Hindlimb muscle (tissue), 1 donor: ENCODE results near the gene ACTR5. TPM values are rescaled to one million over a fixed set of nuclear protein-coding genes. Genes with fewer than 3 reads are reported as not detected.
A peak's percentile ranks its signal among the peaks of the same experiment; 100 is the strongest.

ENCODE experiments used
- DNase-seq: peaks from one replicate; pipeline ENCODE4 v3.0.0-alpha.2; 2013
- polyA plus RNA-seq: library from polyadenylated mRNA; unstranded; fragments of 120-200 nt; gene quantifications from one replicate; pipeline ENCODE4 v1.2.1, GENCODE V29; 2013; ENCODE audit not compliant: insufficient read length

The ACTR5 gene
- 6.9 TPM for polyA plus RNA-seq

DNA sequence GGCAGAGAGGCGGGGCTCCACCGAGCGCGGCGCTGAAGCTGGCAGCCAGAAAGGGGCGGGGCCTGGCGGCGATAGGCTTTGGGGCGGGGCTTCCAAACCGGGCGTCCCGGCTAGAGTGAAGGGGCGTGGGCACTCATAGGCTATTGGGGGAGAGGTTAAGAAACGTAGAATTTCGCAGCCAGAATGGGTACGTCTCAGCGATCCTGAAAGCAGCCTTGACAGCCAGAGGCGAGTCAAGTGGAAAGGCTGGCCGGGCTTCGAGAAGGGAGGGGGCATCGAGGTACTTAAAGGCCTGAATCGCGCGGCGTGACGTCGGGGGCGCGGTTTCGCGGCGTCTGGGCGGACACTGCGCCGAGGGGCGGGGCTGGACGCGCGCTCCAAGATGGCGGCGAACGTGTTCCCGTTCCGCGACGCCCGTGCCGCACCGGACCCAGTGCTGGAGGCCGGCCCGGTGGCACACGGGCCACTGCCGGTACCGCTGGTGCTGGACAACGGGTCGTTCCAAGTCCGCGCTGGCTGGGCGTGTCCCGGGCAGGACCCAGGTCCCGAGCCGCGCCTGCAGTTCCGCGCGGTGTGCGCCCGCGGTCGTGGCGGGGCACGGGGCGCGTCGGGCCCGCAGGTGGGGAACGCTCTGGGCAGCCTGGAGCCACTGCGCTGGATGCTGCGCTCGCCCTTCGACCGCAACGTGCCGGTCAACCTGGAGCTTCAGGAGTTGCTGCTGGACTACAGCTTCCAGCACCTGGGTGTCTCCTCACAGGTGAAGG lies at the start of gene ACTR5:
Gene ACTR5 (plus strand): TSS at position 364 of the 764 bp plus-strand sequence. CDS start 19 bp downstream, at position 383.
- peak; percentile 93 for DNase-seq

DNA sequence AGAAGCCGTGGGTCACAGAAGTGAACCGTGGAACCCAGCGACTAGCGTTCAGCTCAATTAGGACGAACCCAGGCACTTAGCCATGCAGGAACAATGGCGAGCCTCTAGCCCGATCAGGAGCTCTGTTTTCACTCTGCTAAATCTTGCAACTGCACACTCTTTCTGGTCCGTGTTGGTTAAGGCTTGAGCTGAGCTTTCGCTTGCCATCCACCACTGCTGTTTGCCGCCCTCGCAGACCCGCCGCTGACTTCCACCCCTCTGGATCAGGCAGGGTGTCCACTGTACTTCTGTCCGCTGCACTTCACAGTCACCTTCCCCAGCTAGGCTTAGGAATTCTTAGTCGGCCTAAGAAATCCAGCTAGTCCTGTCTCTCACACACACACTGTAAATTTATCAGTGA lies 49.7 kb upstream of the ACTR5 start:
- no peak for DNase-seq

GRCh38 chr20:38700141-38700540 lies 48.1 kb upstream of the ACTR5 start:
- DNase-seq: no peak

- no peak for DNase-seq
Observed at GRCh38 chr20:38700926-38701325, 47.3 kb upstream of the ACTR5 start.

- no peak for DNase-seq
Observed at GRCh38 chr20:38703526-38703925, 44.7 kb upstream of the ACTR5 start.

DNA sequence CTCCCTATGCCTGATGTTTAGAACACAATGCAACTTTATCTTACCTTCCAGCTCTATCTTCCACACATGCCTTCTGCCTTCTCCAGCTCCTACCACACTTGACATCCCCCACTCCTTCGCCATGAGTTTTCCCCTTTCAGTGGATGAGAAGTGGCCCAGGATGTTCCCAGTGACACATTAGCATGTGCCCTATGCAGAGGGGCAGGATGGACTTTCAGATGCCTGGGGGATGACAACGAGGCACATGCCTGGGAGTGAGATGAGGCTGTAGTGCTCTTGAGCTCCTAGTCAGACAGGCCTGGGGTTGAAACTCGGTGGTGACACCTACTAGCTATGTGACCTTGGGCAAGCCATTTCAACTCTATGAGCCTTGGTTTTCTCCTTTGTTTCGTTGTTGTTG lies 44.1 kb upstream of the ACTR5 start:
- DNase-seq: no peak

GRCh38 chr20:38706509-38706908 lies 41.8 kb upstream of the ACTR5 start:
- DNase-seq: no peak

- no peak for DNase-seq
Observed at GRCh38 chr20:38714308-38714707, 34.0 kb upstream of the ACTR5 start.

- no peak for DNase-seq
Observed at GRCh38 chr20:38715646-38716045, 32.6 kb upstream of the ACTR5 start.

DNA sequence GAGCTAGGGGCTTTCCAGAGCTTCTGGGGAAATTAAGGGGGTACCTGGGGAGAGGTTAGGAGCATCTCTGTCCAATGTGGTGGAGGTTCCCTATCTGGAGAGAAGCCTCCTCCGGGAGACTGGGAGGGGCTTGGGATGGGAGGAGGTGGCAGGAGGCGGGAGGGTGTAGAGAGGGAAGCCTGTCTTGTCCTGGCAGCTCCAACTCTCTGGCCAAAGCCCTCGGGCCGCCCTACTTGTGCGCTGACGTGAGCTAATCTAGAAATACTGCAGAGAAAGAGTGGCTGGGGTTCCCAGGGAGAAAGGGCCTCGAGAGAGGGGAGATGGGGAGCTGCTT lies 25.6 kb upstream of the ACTR5 start:
- no peak for DNase-seq

DNA sequence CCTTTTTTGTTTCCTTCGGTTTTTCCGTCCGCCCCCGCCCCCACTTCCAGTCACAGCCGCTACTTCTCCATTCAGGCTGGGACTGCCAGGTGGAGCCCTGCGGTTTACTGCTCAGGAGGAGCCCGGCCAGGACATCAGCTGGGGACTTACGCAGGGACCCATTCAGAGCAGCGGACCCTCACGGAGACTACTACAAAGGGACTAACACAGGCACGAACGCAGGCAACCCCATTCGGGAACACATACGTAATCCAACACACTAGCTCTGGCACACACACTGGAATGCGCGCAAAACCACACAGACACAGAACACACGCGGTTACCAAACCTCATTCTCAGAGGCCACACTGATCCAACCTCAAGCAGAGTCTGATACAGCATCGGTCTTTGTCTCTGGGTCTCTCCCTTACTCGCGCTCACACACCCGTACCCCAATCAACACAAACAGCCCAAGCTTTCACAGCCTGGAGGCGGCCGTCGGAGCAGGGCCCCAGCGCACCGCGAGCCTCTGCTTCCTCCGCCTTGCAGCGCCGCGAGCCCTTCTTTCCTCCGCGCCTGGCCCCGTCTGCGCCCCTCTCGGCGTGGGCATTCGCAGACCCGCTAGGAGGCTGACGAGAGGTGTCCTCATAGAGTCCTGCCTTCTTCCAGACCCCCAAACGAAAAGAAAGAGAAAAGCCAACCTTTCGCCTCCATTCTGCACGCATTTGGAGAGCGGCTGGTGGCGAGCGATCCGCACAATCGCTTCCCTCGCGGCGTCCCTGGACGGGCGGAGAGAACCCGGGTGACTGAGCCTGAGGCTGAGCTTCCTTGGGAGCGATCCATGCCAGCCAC lies 25.0 kb upstream of the ACTR5 start:
- no peak for DNase-seq

- no peak for DNase-seq
Observed at GRCh38 chr20:38723848-38724625, 24.2 kb upstream of the ACTR5 start, which contains the start of gene SLC32A1. TSS of gene SLC32A1 (plus strand) at chr20:38724486. CDS start at chr20:38724725, 239 bp downstream.

GRCh38 chr20:38724626-38725147 lies 23.6 kb upstream of the ACTR5 start:
- no peak for DNase-seq

GRCh38 chr20:38725148-38725901 lies 22.9 kb upstream of the ACTR5 start:
- no peak for DNase-seq

GRCh38 chr20:38725931-38726803 lies 22.1 kb upstream of the ACTR5 start:
- DNase-seq: no peak

DNA sequence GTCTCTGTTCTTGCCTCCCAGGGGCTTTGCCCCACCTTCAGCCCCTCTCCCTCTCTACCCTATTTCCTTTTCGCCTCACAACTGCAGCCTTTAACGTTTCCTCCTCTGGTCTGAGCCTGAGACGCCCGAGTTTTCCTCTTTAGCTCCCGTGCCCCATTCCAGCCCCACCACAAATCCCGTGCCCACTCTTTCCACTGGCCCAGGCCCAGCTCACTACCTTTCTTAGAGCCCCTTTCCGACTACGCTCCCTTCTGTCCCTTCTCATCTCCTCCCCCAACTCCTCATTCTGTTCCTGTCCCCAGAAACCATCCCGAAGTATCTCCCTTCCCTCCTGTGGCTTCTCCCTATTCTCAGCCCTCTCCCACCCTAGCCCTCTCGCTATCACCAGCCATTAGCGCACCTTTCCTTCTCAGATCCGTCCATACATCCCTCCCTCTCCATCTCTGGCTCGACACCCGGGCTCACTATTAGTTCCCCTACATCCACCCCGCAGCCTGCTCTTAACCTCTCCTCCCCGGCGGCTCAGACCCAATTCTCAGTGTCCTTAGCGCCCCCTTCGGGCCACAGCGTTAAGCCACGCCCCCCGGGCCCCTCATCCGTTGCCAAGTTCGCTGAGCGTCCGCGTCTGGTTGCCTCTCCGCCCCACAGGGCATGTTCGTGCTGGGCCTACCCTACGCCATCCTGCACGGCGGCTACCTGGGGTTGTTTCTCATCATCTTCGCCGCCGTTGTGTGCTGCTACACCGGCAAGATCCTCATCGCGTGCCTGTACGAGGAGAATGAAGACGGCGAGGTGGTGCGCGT lies 21.3 kb upstream of the ACTR5 start:
- no peak for DNase-seq

GRCh38 chr20:38727607-38728190 lies 20.6 kb upstream of the ACTR5 start:
- DNase-seq: no peak

GRCh38 chr20:38728191-38728781 lies 20.0 kb upstream of the ACTR5 start:
- DNase-seq: no peak
